DOHH2 (cell line): Measurements from ENCODE around the gene TNXB.

ENCODE experiments used
- H3F3A ChIP-seq: fragments of 200-600 bp; sonication (generic), shearing (Covaris generic); 2 replicates; pipeline ENCODE4 v1.6.0; 2016; ENCODE audit warnings: antibody characterized with exemption, mild to moderate bottlenecking; ENCODE audit not compliant: control insufficient read depth, insufficient read depth
- H3K27ac ChIP-seq: fragments of 200-600 bp; sonication (generic); 2 replicates; pipeline ENCODE4 v1.5.1; 2014; ENCODE audit warnings: low read depth, mild to moderate bottlenecking, low read length, moderate library complexity
- H3K27me3 ChIP-seq: fragments of 200-600 bp; sonication (generic); 2 replicates; pipeline ENCODE4 v1.6.1; 2014; ENCODE audit warnings: mild to moderate bottlenecking, low read length, mixed read lengths; ENCODE audit not compliant: control insufficient read depth
- H3K36me3 ChIP-seq: fragments of 200-600 bp; sonication (generic); 2 replicates; pipeline ENCODE4 v1.6.1; 2014; ENCODE audit warnings: mild to moderate bottlenecking, low read length, moderate library complexity, mixed read lengths; ENCODE audit not compliant: control insufficient read depth
- H3K4me1 ChIP-seq: fragments of 200-600 bp; sonication (generic); 2 replicates; pipeline ENCODE4 v1.6.1; 2014; ENCODE audit warnings: mild to moderate bottlenecking, low read length, mixed read lengths; ENCODE audit not compliant: control insufficient read depth
- H3K4me2 ChIP-seq: fragments of 200-600 bp; sonication (generic); 2 replicates; pipeline ENCODE4 v1.6.0; 2014; ENCODE audit warnings: mild to moderate bottlenecking, low read length, moderate library complexity
- H3K4me3 ChIP-seq: fragments of 200-600 bp; sonication (generic); 2 replicates; pipeline ENCODE4 v1.5.1; 2014; ENCODE audit warnings: mild to moderate bottlenecking, low read length, mixed read lengths
- H3K79me2 ChIP-seq: fragments of 200-600 bp; sonication (generic); 2 replicates; pipeline ENCODE4 v1.6.1; 2014; ENCODE audit warnings: mild to moderate bottlenecking, low read length, mixed read lengths; ENCODE audit not compliant: control insufficient read depth
- H3K9me2 ChIP-seq: fragments of 200-600 bp; sonication (generic); replicated peaks from 2 replicates; pipeline ENCODE4 v1.6.1; 2014; ENCODE audit warnings: mild to moderate bottlenecking, low read length, mixed read lengths; ENCODE audit not compliant: control insufficient read depth
- H3K9me3 ChIP-seq: fragments of 200-600 bp; sonication (generic); 2 replicates; pipeline ENCODE4 v1.6.1; 2014; ENCODE audit warnings: antibody characterized with exemption, low read length, mixed read lengths; ENCODE audit not compliant: control insufficient read depth, insufficient read depth
- H4K20me1 ChIP-seq: fragments of 200-600 bp; sonication (generic); 2 replicates; pipeline ENCODE4 v1.6.0; 2014; ENCODE audit warnings: low read depth, mild to moderate bottlenecking, antibody characterized with exemption, low read length, moderate library complexity; ENCODE audit not compliant: control insufficient read depth, insufficient read depth
- EZH2phosphoT487 ChIP-seq: fragments of 200-600 bp; sonication (generic); IDR thresholded peaks from 2 replicates; pipeline ENCODE4 v1.6.1; 2017; ENCODE audit warnings: borderline replicate concordance, mild to moderate bottlenecking, antibody characterized with exemption, low read length, moderate library complexity, mixed read lengths
- TF ChIP-seq, protein P1 (sequence below): fragments of 200-600 bp; sonication (generic); IDR thresholded peaks from one replicate; pipeline ENCODE4 v1.5.1; 2014; ENCODE audit warnings: antibody characterized with exemption, mild to moderate bottlenecking, low read depth, low read length; ENCODE audit not compliant: poor library complexity, severe bottlenecking

The TNXB gene

DNA sequence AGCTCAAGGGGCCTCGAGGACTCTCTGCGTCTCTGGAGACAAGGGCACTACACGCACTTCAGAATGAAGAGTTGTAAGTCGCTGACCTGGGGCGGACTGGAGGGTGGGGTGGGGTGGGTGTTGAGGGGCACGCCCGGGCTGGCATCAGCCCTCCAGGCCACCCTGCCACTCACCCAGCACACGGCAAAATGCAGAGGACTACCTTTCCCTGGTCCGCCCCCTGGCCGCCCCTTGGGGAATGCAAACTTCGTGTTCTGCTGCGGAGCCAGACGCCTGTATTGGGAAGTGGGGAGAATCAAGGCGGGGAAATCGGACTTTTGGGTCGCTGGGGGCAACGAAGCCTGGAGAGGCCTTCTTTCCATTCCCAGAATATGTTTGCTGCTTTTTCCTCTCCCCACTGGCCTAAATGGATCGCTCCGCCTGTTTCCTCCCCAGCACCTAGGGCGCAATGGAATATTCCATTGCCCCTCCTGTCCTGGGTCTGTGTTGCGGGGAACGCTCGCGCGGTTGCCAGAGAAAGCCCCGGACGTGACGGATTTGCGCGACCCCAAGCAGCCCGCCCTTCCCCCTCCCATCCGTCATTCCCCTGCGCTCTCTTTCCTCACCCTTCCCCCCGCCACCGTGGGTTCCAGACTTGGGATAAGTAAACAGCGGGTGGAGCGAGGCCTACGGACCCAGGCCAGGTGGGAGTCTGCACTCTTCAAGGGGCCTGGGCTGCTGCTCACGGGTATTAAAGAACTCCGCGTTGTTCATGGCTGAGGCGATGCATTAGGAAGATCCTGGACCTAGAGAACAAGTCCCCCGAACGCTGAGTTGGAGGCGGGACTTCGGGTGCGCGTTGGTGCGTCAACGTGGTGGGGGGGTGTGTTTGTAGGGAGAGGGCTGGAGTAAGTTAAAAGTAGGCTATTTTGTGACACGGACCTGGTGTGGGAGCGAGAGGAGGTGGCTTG lies 44.7 kb upstream of the TNXB start, which contains the start of gene PPT2:
TSS of gene PPT2 (plus strand) at position 578 of the 950 bp plus-strand sequence. CDS start 454 bp downstream, outside the sequence.
- peaks cover 10% of the 10 kb centered on the region for H3F3A ChIP-seq
- peak within 1 kb of the TSS; percentile 77 for H3K4me2 ChIP-seq
- H3K79me2 ChIP-seq = peaks cover 15% of the 10 kb centered on the region
- peaks cover 29% of the 10 kb centered on the region for H3K36me3 ChIP-seq
- TF ChIP-seq, protein P1, sequence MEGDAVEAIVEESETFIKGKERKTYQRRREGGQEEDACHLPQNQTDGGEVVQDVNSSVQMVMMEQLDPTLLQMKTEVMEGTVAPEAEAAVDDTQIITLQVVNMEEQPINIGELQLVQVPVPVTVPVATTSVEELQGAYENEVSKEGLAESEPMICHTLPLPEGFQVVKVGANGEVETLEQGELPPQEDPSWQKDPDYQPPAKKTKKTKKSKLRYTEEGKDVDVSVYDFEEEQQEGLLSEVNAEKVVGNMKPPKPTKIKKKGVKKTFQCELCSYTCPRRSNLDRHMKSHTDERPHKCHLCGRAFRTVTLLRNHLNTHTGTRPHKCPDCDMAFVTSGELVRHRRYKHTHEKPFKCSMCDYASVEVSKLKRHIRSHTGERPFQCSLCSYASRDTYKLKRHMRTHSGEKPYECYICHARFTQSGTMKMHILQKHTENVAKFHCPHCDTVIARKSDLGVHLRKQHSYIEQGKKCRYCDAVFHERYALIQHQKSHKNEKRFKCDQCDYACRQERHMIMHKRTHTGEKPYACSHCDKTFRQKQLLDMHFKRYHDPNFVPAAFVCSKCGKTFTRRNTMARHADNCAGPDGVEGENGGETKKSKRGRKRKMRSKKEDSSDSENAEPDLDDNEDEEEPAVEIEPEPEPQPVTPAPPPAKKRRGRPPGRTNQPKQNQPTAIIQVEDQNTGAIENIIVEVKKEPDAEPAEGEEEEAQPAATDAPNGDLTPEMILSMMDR = no peak
- no peak for TF ChIP-seq EZH2phosphoT487
- H3K9me3 ChIP-seq = no peaks in the 10 kb centered on the region
- peak within 1 kb of the TSS; percentile 58 for H3K27ac ChIP-seq
- H4K20me1 ChIP-seq = no peaks in the 10 kb centered on the region
- H3K4me1 ChIP-seq = peaks cover 32% of the 10 kb centered on the region
- H3K9me2 ChIP-seq = no peaks in the 10 kb centered on the region
- peak within 1 kb of the TSS; percentile 99 for H3K4me3 ChIP-seq
- no peaks in the 10 kb centered on the region for H3K27me3 ChIP-seq

DNA sequence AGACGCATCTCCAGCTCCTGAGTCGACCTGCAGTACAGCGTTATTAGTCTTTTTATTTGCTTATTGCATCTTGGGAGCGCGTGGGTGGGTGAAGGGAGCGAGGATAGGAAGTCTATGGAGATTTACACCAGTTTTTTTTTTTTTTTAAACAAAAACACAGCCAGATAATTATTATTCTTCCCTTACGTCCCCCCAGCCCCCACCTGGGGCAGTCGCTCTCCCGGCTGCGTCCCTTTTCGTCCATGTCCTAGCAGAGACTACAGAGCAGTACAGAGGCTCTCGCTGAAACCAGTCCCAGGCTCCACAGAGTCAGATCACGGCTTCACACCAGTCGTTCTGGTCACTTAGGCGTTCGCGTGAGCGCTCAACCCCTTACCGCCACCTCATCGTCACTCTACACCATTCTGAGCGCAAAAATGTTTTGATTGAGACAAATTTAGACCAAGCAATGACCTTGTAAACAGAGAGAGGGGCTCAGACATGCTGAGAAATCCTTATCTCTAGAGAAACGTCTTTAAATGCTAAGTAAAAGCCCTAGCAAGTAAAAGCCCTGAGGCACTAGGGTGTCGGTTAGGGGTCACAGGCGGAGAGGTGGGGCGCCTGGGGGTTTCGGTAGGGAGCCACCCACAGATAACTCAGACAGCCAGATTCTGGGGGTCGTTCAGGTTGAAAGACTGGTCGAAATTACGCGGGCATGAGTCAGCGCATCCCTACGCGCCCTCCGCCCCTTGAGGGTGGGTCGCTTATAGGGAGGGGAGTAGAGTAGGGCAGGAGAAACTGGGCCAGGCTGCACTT lies 43.8 kb upstream of the TNXB start:
- H3F3A ChIP-seq = peaks cover 10% of the 10 kb centered on the region
- H3K27ac ChIP-seq = no peak overlapping the region
- no peaks in the 10 kb centered on the region for H3K9me3 ChIP-seq
- H3K79me2 ChIP-seq = peaks cover 15% of the 10 kb centered on the region
- peaks cover 32% of the 10 kb centered on the region for H3K4me1 ChIP-seq
- H3K9me2 ChIP-seq = no peaks in the 10 kb centered on the region
- H4K20me1 ChIP-seq = no peaks in the 10 kb centered on the region
- peak overlapping the region; percentile 99 for H3K4me3 ChIP-seq
- TF ChIP-seq, protein P1 = no peak
- no peak for TF ChIP-seq EZH2phosphoT487
- no peaks in the 10 kb centered on the region for H3K27me3 ChIP-seq
- peak overlapping the region; percentile 77 for H3K4me2 ChIP-seq
- H3K36me3 ChIP-seq = peaks cover 22% of the 10 kb centered on the region

DNA sequence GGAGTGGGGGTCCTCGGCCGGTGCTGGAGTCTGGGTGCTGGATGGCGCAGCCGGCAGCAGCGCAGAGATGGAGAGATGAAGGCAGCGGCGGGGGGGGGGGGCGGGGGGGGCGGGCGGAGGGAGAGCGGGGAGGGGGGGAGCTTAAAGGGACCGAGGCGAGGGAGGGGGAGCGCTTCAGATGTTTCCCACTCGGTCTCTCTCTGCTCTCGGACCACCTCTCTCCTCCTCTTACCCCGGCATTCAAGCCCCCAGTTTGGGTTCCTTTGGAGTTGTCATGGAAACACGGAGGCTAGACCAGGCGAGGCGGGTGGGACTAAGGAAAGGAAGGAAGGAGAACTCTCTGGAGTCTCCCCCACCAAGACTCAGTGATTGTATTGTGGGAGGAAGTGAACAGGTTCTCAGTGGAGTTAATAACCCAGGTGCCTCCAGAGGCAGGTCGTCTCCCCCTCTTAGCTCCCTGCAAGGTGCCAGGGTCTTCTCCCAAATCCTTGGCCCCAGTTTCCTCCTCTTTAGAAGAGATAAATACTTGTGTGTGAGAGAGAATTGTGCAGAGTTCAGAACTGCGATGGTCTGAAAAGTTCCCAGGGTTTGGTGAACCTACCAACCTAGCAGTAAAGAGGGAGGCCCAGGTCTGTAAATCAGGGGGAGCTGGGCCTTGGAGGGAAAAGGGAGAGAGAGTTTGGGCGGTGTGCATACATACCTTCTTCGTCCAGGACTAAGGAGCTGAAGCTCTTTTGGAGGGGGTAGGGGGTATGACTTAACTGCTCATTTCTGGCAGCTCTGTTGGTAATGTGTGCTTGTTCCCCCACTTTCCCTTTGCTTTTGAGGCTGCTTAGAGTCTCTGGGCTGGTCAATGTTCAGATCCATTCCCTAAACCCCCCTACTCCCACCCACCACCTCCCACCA lies 43.0 kb upstream of the TNXB start, which contains the start of gene PRRT1:
TSS of gene PRRT1 (minus strand) at position 77 of the 906 bp plus-strand sequence. CDS start 112 bp downstream, outside the sequence.
- Histone ChIP-seq H3K36me3 (peaks cover 16% of the 10 kb centered on the region), H3K27me3 (peaks cover 5% of the 10 kb centered on the region; the same call in 1 of the 2 replicates), H3K27ac (no peak within 1 kb of the TSS), H3K9me3 (no peaks in the 10 kb centered on the region), H3K9me2 (no peaks in the 10 kb centered on the region), H4K20me1 (no peaks in the 10 kb centered on the region), H3F3A (peaks cover 10% of the 10 kb centered on the region), H3K79me2 (peaks cover 15% of the 10 kb centered on the region), H3K4me2 (peak within 1 kb of the TSS; percentile 29), H3K4me3 (no peak within 1 kb of the TSS), H3K4me1 (peaks cover 32% of the 10 kb centered on the region)
- TF ChIP-seq, protein P1 = no peak
- TF ChIP-seq EZH2phosphoT487 = no peak
